Midbrain (tissue), 1 donor: ENCODE measurements around the gene AOC3.
"Not testable (repeated sequence)": the region's sequence is repeated elsewhere in the genome, so short reads cannot be mapped to it uniquely, and the experiment has no call there.

Source experiments
- DNase-seq: peaks from one replicate; lab custom pipeline; 2025; lab: John Stamatoyannopoulos, UW

The AOC3 gene

GRCh38 chr17:42844761-42845555 is 6.0 kb upstream of the AOC3 start:
- no peak for DNase-seq

GRCh38 chr17:42845556-42845917 is 5.5 kb upstream of the AOC3 start:
- no peak for DNase-seq

DNA sequence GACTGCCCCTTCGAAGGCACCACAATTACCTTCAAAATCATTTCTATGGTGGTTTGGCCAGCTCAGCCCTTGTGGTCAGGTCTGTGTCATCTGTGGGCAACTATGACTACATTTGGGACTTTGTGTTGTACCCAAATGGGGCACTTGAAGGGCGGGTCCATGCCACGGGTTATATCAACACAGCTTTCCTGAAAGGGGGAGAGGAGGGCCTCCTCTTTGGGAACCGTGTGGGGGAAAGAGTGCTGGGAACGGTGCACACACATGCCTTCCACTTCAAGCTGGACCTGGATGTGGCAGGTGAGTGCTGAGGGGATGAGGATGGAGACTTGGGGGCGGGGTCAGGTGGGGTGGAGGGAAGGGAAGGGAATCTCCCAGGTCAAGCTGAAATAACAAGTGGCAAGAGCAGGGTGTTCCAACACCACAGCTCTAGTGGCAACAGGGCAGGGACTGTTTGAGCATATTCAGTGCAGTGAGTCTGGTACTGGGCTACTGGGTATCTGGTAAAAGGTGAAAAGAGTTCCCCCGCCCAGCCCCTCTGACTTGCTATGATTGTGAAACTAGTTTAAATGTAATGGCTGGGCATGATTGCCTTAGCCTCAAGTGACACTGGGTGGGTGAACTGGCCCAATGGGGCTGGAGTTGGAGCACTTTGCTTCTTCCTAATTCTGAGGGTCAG is 4.9 kb upstream of the AOC3 start:
- no peak for DNase-seq

GRCh38 chr17:42846594-42847280 is 4.3 kb upstream of the AOC3 start:
- no peak for DNase-seq

GRCh38 chr17:42848093-42848492 is 2.9 kb upstream of the AOC3 start:
- DNase-seq, result no peak

GRCh38 chr17:42849031-42849430 is 2.0 kb upstream of the AOC3 start:
- DNase-seq, result no peak

DNA sequence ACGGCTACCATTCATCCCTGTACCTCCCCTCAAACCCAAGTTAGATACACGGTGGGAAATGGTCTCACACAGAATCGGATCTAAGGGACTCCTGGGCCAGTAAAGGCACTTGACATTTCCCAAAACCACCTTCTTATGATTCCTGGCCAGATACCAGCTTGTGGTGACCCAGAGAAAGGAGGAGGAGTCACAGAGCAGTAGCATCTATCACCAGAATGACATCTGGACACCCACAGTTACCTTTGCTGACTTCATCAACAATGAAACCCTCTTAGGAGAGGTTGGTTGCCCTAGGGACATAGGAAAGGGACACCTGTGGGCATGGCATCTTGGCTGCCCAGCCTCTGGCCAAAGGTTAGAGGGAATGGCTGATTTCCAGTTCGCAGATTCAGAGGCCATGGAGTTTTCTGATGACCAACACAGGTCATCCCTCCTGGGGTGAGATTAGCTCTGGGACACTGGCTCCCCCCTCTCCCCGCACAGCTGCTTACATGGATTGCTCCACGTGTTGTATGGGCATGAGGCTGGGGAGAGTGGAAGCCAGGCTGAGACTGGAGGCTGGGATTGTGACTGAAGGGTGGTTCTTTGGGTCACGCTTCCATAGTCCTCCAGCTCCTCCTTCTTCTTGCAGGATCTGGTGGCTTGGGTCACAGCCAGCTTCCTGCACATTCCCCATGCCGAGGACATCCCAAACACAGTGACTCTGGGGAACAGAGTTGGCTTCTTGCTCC is 1.4 kb upstream of the AOC3 start:
- DNase-seq, result no peak

- DNase-seq, result not testable (repeated sequence)
These were observed 607 bp downstream of the AOC3 start for GRCh38 chr17:42851371-42852240.

GRCh38 chr17:42852351-42852750 is 1.4 kb downstream of the AOC3 start:
- no peak for DNase-seq

GRCh38 chr17:42853004-42853403 is 2.0 kb downstream of the AOC3 start:
- DNase-seq, result no peak

DNA sequence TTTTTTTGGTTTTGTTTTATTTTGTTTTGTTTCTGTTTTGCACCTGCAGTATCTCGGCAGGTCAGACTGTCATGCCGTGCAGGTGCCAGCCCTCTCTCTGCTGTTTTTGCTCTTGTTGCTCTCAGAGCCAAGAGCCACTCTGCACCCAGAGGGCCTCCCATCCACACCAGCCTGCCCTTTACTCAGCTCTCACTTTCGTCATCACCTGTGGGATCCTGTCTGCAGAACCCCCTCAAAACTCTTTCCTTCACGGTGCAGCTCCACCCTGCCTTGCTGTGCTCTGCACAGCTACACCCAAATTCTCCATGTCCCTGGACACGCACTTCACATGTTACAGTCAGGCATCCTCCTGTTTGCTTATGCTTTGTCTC is 2.6 kb downstream of the AOC3 start:
- DNase-seq, result no peak

DNA sequence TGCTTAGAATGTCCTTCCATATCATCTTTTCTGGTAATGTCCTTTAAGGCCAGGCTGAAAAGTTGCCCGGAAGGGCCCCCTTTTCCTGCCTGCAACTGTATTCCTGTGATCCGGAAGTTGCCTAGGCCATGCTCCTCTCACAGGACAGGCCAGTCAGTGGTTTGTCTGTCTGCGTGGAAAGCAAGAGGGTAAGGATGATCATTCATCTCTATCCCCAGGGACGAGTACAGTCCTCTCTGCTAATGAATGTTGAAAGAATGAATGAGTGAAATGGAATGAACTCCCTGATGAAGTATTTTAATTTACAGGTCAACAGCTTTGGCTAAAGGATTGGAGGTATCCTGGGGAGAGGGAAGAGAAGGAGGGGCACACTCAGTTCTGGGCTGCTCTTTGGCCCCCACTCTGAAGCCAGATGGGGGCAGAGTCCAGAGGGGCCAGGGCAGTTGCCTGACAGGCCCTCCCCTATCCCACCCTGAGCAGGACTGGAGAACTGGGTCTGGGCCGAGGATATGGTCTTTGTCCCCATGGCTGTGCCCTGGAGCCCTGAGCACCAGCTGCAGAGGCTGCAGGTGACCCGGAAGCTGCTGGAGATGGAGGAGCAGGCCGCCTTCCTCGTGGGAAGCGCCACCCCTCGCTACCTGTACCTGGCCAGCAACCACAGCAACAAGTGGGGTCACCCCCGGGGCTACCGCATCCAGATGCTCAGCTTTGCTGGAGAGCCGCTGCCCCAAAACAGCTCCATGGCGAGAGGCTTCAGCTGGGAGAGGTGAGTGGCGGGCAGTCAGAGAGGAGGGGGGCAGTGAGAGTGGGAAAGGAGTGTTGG is 3.2 kb downstream of the AOC3 start:
- no peak for DNase-seq

DNA sequence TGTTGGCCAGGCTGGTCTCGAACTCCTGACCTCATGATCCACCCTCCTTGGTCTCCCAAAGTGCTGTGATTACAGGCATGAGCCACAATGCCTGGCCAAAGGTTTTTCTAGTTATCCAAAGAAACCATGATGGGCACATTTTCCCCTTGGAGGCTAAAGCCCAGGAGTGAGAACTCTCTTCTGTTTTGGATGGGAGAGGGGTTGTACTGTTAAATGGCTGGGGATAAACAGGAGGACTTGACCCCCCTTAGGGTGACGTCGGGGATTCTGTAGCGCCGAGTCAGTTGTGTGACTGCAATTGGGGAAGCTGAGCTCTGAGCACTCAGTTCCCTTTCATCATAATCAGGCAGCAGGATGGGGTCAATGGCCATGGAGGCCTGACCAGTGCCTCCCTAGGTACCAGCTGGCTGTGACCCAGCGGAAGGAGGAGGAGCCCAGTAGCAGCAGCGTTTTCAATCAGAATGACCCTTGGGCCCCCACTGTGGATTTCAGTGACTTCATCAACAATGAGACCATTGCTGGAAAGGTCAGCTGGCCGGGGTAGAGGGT is 4.1 kb downstream of the AOC3 start:
- DNase-seq, result no peak

GRCh38 chr17:42856093-42856492 is 5.1 kb downstream of the AOC3 start:
- DNase-seq, result not testable (repeated sequence)

GRCh38 chr17:42856516-42856915 is 5.5 kb downstream of the AOC3 start:
- not testable (repeated sequence) for DNase-seq

- DNase-seq, result no peak
These were observed 6.4 kb downstream of the AOC3 start for GRCh38 chr17:42857389-42857788.

DNA sequence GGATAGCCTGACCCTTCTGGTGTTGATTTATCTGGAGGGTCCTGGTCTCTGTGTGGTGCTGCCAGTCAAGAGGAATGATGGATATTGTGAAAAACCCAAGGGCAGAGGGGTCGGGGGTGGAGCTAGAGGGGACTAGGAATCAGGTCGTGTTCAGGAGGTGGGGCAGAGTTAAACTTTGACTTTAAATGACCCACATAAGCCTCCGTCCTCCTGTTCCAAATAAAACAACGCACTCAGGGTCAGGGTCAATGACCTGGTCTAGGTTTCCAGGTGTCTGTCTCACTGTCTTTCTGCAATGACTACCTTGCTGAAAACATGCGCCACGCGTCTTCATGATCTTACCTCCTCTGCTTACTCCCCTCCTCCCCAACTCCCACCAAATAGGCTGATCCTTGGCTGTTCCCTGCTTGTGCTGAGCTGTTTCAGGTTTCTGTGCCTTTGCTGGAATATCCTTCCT is 14.7 kb downstream of the AOC3 start:
- no peak for DNase-seq

- DNase-seq, result no peak
These were observed 15.2 kb downstream of the AOC3 start for GRCh38 chr17:42866216-42866615.

- DNase-seq, result no peak
These were observed 15.9 kb downstream of the AOC3 start for GRCh38 chr17:42866631-42867575.
